ENCODE data around the gene LOXL3.
"Not testable (repeated sequence)": the region's sequence is repeated elsewhere in the genome, so short reads cannot be mapped to it uniquely, and the experiment has no call there.

Gene LOXL3

GRCh38 chr2:74567881-74568280 is 14.1 kb upstream of the LOXL3 start:
- H3K27ac ChIP-seq = no peak overlapping the region
- POLR2A ChIA-PET (ENCODE audit: low non-redundant PET) = no interaction called here
- peak; percentile 74 for DNase-seq (ENCODE audit: low spot score)
- TF ChIP-seq CTCF (conservative IDR thresholded peaks at IDR 0.05; ENCODE audit: low read depth) = no peak
- CTCF ChIA-PET = interaction anchor here (0.6 to 1.2 kb wide), 2 partner anchors 20 to 23 kb away, joined by 4 to 5 read pairs; no protein-coding TSS in a partner anchor

- peak overlapping the region; percentile 55; the same call in 1 of the 2 replicates for H3K27ac ChIP-seq
- DNase-seq (ENCODE audit: low spot score) = no peak
- ChIA-PET POLR2A (ENCODE audit: low non-redundant PET) (no interaction called here), CTCF (interaction anchor here (1.1 kb wide), 1 partner anchor 83 kb away, joined by 5 read pairs; the partner anchor contains the start of genes CCDC142 and TTC31)
- TF ChIP-seq CTCF (conservative IDR thresholded peaks at IDR 0.05; ENCODE audit: low read depth) = no peak
Measured at GRCh38 chr2:74566754-74567085, 13.0 kb upstream of the LOXL3 start.

- DNase-seq (ENCODE audit: low spot score) = no peak
- POLR2A ChIA-PET (ENCODE audit: low non-redundant PET) = no interaction called here
- CTCF ChIA-PET = interaction anchor here (0.7 to 1.1 kb wide), 3 partner anchors 34 to 310 kb away, joined by 3 to 5 read pairs (median 3); partner anchors contain the start of genes CCDC142 and TTC31
Measured at GRCh38 chr2:74566076-74566753, 12.5 kb upstream of the LOXL3 start.

GRCh38 chr2:74564222-74564621 is 10.5 kb upstream of the LOXL3 start:
- H3K27ac ChIP-seq = no peak overlapping the region
- ChIA-PET POLR2A (ENCODE audit: low non-redundant PET) (no interaction called here), CTCF (no interaction called here)
- TF ChIP-seq CTCF (conservative IDR thresholded peaks at IDR 0.05; ENCODE audit: low read depth) = no peak
- peak; percentile 43 for DNase-seq (ENCODE audit: low spot score)

More at GRCh38 chr2:74566076-74566753, 12.5 kb upstream of the LOXL3 start:
- peak overlapping the region; percentile 55; the same call in 1 of the 2 replicates for H3K27ac ChIP-seq
- no peak for TF ChIP-seq CTCF (conservative IDR thresholded peaks at IDR 0.05; ENCODE audit: low read depth)

GRCh38 chr2:74562126-74562775 is 8.5 kb upstream of the LOXL3 start:
- CTCF ChIA-PET = interaction anchor here (0.7 kb wide), 1 partner anchor 25 kb away, joined by 3 read pairs; no protein-coding TSS in a partner anchor
- no peak for TF ChIP-seq CTCF (conservative IDR thresholded peaks at IDR 0.05; ENCODE audit: low read depth)

GRCh38 chr2:74561022-74561421 is 7.3 kb upstream of the LOXL3 start:
- CTCF ChIA-PET = interaction anchor here (0.6 kb wide), 1 partner anchor 355 kb away, joined by 3 read pairs; no protein-coding TSS in a partner anchor
- DNase-seq (ENCODE audit: low spot score); POLR2A ChIA-PET (ENCODE audit: low non-redundant PET); H3K27ac ChIP-seq: not testable (repeated sequence)

More at GRCh38 chr2:74562126-74562775, 8.5 kb upstream of the LOXL3 start:
- DNase-seq (ENCODE audit: low spot score) = no peak
- H3K27ac ChIP-seq = no peak overlapping the region
- POLR2A ChIA-PET (ENCODE audit: low non-redundant PET) = no interaction called here

GRCh38 chr2:74560591-74560990 is 6.8 kb upstream of the LOXL3 start:
- no peak for DNase-seq (ENCODE audit: low spot score)
- CTCF ChIA-PET = interaction anchor here (0.6 kb wide), 1 partner anchor 356 kb away, joined by 3 read pairs; no protein-coding TSS in a partner anchor
- POLR2A ChIA-PET (ENCODE audit: low non-redundant PET) = no interaction called here
- TF ChIP-seq CTCF (conservative IDR thresholded peaks at IDR 0.05; ENCODE audit: low read depth) = no peak
- H3K27ac ChIP-seq = no peak overlapping the region
